CD4-positive, alpha-beta T cell treated with Interferon alpha-2 for 1 hour (primary cell): ENCODE results near the gene DNAJB6.
"Not testable (repeated sequence)": the region's sequence is repeated elsewhere in the genome, so short reads cannot be mapped to it uniquely, and the experiment has no call there.

ENCODE experiments used
- DNase-seq, 2 donors: peaks; one replicate each; pipeline ENCODE4 v3.0.0-alpha.2; 2020 to 2022

Gene DNAJB6

GRCh38 chr7:157445246-157445955 lies 108.6 kb downstream of the DNAJB6 start:
- no peak for DNase-seq

- no peak for DNase-seq
Observed at GRCh38 chr7:157445956-157446295, 109.1 kb downstream of the DNAJB6 start.

GRCh38 chr7:157446322-157446721 lies 109.5 kb downstream of the DNAJB6 start:
- no peak for DNase-seq

GRCh38 chr7:157454003-157454402 lies 117.2 kb downstream of the DNAJB6 start:
- DNase-seq: not testable (repeated sequence)

- DNase-seq: no peak
Observed at GRCh38 chr7:157457355-157458253, 120.8 kb downstream of the DNAJB6 start.

- no peak for DNase-seq
Observed at GRCh38 chr7:157458254-157458633, 121.4 kb downstream of the DNAJB6 start.

- no peak for DNase-seq
Observed at GRCh38 chr7:157459966-157460365, 123.2 kb downstream of the DNAJB6 start.

- DNase-seq: no peak
Observed at GRCh38 chr7:157460721-157461120, 123.9 kb downstream of the DNAJB6 start.

GRCh38 chr7:157461573-157462418 lies 125.0 kb downstream of the DNAJB6 start:
- DNase-seq: no peak

- DNase-seq: no peak
Observed at GRCh38 chr7:157462419-157462771, 125.6 kb downstream of the DNAJB6 start.

- DNase-seq: no peak
Observed at GRCh38 chr7:157462840-157463239, 126.0 kb downstream of the DNAJB6 start.

- DNase-seq: no peak
Observed at GRCh38 chr7:157463245-157463644, 126.4 kb downstream of the DNAJB6 start.

GRCh38 chr7:157464111-157464970 lies 127.5 kb downstream of the DNAJB6 start:
- no peak for DNase-seq

GRCh38 chr7:157464971-157465886 lies 128.4 kb downstream of the DNAJB6 start:
- DNase-seq: no peak

- no peak for DNase-seq
Observed at GRCh38 chr7:157465891-157466866, 129.4 kb downstream of the DNAJB6 start.

GRCh38 chr7:157466867-157467261 lies 130.1 kb downstream of the DNAJB6 start:
- no peak for DNase-seq
